ENCODE data around the gene XIRP2. TPM values are rescaled to one million over a fixed set of nuclear protein-coding genes. Genes with fewer than 3 reads are reported as not detected.
A peak's percentile ranks its signal among the peaks of the same experiment; 100 is the strongest.

Gene XIRP2
- total and polyA plus RNA-seq, 2 of the 8 experiments (the other 6 are each of a cell fraction or from before 2014, with no cell fraction given) = 0.11 TPM; not detected in 1

- TF ChIP-seq GABPA (IDR thresholded peaks at IDR 0.05; ENCODE audit: borderline replicate concordance, insufficient read depth, low read length) (no peak), YY1 (IDR thresholded peaks at IDR 0.05; ENCODE audit: low read depth, low read length) (no peak), JUND (IDR thresholded peaks at IDR 0.05; ENCODE audit: low read length) (no peak), SP2 (IDR thresholded peaks at IDR 0.05; ENCODE audit: low read length) (no peak), TEAD4 (IDR thresholded peaks at IDR 0.05; ENCODE audit: low read depth, low read length) (no peak), CTBP2 (IDR thresholded peaks at IDR 0.05; ENCODE audit: borderline replicate concordance, insufficient read depth, insufficient read length, low read length) (peak; percentile 9), PHF8 (conservative IDR thresholded peaks at IDR 0.05; ENCODE audit: low read depth, low read length) (no peak; the same call in 1 of the 2 replicates), ZNF274 (IDR thresholded peaks at IDR 0.05; ENCODE audit: borderline replicate concordance, extremely low read depth, low read length) (no peak), NRF1 (IDR thresholded peaks at IDR 0.05; ENCODE audit: low read depth, low read length) (no peak), JUN (IDR thresholded peaks at IDR 0.05; ENCODE audit: low read depth, low read length) (no peak), SUZ12 (IDR thresholded peaks at IDR 0.05; ENCODE audit: low read length) (no peak), RNF2 (IDR thresholded peaks at IDR 0.05; ENCODE audit: borderline replicate concordance, low read depth, low read length, missing control alignments, poor library complexity, severe bottlenecking) (no peak), TBP (IDR thresholded peaks at IDR 0.05; ENCODE audit: low read depth, low read length) (no peak), MAFK (IDR thresholded peaks at IDR 0.05; ENCODE audit: low read depth, low read length) (no peak), CEBPB (IDR thresholded peaks at IDR 0.05; ENCODE audit: low read depth, low read length) (no peak), SIX5 (IDR thresholded peaks at IDR 0.05; ENCODE audit: low read depth, low read length) (no peak), EGR1 (IDR thresholded peaks at IDR 0.05; ENCODE audit: borderline replicate concordance, low read depth, low read length) (0 out of 2 replicates have a peak, but pooled peaks have one; percentile 53), BACH1 (IDR thresholded peaks at IDR 0.05; ENCODE audit: low read length) (no peak), SRF (IDR thresholded peaks at IDR 0.05; ENCODE audit: low read depth, low read length) (no peak), EP300 (IDR thresholded peaks at IDR 0.05; ENCODE audit: borderline replicate concordance in 1 of 2, low read depth in 2 of 2, low read length in 2 of 2) (no peak), RAD21 (IDR thresholded peaks at IDR 0.05 in 1 of 2, conservative IDR thresholded peaks at IDR 0.05 in 1 of 2; ENCODE audit: low read depth in 2 of 2, low read length in 2 of 2) (no peak)
- TF ChIP-seq, protein P1, sequence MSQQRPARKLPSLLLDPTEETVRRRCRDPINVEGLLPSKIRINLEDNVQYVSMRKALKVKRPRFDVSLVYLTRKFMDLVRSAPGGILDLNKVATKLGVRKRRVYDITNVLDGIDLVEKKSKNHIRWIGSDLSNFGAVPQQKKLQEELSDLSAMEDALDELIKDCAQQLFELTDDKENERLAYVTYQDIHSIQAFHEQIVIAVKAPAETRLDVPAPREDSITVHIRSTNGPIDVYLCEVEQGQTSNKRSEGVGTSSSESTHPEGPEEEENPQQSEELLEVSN (IDR thresholded peaks at IDR 0.05) = peak; percentile 14; the same call in 1 of the 2 replicates
- TF ChIP-seq, protein P2, sequence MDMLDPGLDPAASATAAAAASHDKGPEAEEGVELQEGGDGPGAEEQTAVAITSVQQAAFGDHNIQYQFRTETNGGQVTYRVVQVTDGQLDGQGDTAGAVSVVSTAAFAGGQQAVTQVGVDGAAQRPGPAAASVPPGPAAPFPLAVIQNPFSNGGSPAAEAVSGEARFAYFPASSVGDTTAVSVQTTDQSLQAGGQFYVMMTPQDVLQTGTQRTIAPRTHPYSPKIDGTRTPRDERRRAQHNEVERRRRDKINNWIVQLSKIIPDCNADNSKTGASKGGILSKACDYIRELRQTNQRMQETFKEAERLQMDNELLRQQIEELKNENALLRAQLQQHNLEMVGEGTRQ (IDR thresholded peaks at IDR 0.05; ENCODE audit: low read length) = no peak
Measured at GRCh38 chr2:167293172-167293781, 405.0 kb downstream of the XIRP2 start (continued).

Measured in H1 (cell line).